Kidney (tissue), 14 donors: Measurements from ENCODE around the gene CCSER1. TPM values are rescaled to one million over a fixed set of nuclear protein-coding genes. Genes with fewer than 3 reads are reported as not detected.

Experiments
- DNase-seq, 5 donors: peaks; one replicate each; pipeline ENCODE4 v3.0.0-alpha.2; 2013 to 2020
- FAIRE-seq: peaks from 2 replicates; lab custom pipeline; 2012; peaks lifted over from hg19 to GRCh38; lab: Jason Lieb, UNC
- H3K27ac ChIP-seq, 2 donors: one replicate each; pipeline ENCODE4 v1.7.0; 2013; ENCODE audit warnings: low read depth in 2 of 2, low read length in 2 of 2, inconsistent platforms in 1 of 2
- H3K27me3 ChIP-seq: one replicate; pipeline ENCODE4 v1.7.1; 2013; ENCODE audit warnings: low read length, inconsistent platforms; ENCODE audit not compliant: control insufficient read depth, insufficient read depth
- H3K36me3 ChIP-seq, 3 donors: one replicate each; pipeline versions ENCODE4 v1.7.0 to v1.7.1; 2013; ENCODE audit warnings: low read length in 3 of 3, control low read depth in 1 of 3, inconsistent platforms in 1 of 3; ENCODE audit not compliant: insufficient read depth in 3 of 3, control insufficient read depth in 2 of 3
- H3K4me1 ChIP-seq, 3 donors: one replicate each; pipeline versions ENCODE4 v1.7.0 to v1.7.1; 2013; ENCODE audit warnings: low read length in 3 of 3, inconsistent platforms in 1 of 3, low read depth in 1 of 3; ENCODE audit not compliant: control insufficient read depth in 2 of 3, insufficient read depth in 2 of 3
- H3K4me3 ChIP-seq, 3 donors: one replicate each; pipeline versions ENCODE4 v1.7.0 to v1.8.1; 2013; ENCODE audit warnings: low read length in 3 of 3, control low read depth in 1 of 3, inconsistent platforms in 1 of 3
- H3K9ac ChIP-seq, 3 donors: one replicate each; pipeline versions ENCODE4 v1.7.0 to v1.7.1; 2013; ENCODE audit warnings: low read length in 3 of 3, control low read depth in 1 of 3, inconsistent platforms in 1 of 3
- H3K9me3 ChIP-seq, 3 donors: one replicate each; pipeline versions ENCODE4 v1.7.0 to v1.7.1; 2013; ENCODE audit warnings: low read length in 3 of 3, control low read depth in 1 of 3, inconsistent platforms in 1 of 3; ENCODE audit not compliant: control insufficient read depth in 2 of 3, insufficient read depth in 1 of 3
- CTCF ChIP-seq: IDR thresholded peaks from 3 replicates; pipeline ENCODE4 v1.5.1; 2012; ENCODE audit warnings: mild to moderate bottlenecking, moderate library complexity, borderline replicate concordance; ENCODE audit not compliant: insufficient read depth; ENCODE audit errors: extremely low read depth
- intact Hi-C: fragments of 100-400 bp; cut with DNase I; formaldehyde crosslinking; loops from one replicate; pipeline ENCODE4 v1.11.1; 2022
- polyA plus RNA-seq: library from polyadenylated mRNA; stranded (reverse); fragments of 350-450 nt; fragmentation: Illumina TruSeq; extraction: RNeasy Lipid Tissue Mini Kit (QIAGEN cat#74804); gene quantifications from one replicate; pipeline ENCODE4 v1.2.3, GENCODE V29; 2014; ENCODE audit warnings: low read depth, low replicate concordance; ENCODE audit not compliant: insufficient read depth
- total RNA-seq: library from RNA; stranded (reverse); fragmentation: NEBNext Ultra II Directional; extraction: Animal tissue kit (Norgen Biotek cat#: 25700); gene quantifications from one replicate; pipeline ENCODE4 v1.2.1, GENCODE V29; 2021
- donor health status: control.
- donor health status: control.
- donor health status: control.
- donor health status: control.
- donor health status: control.
- donor health status: DM: yes; HTN: yes; CAD: no.
- donor health status: Normal renal cell carcinoma (clear cell type).

CCSER1 gene
- total and polyA plus RNA-seq, 2 donors from 2014 or later, result 4.2 to 26.8 TPM

GRCh38 chr4:90103991-90104390 lies 23.2 kb upstream of the CCSER1 start:
- H3K36me3 ChIP-seq, result no peaks in the 10 kb centered on the region
- DNase-seq (no peak), FAIRE-seq (no peak)
- H3K9ac ChIP-seq, result no peak overlapping the region
- no peak for TF ChIP-seq CTCF
- H3K4me3 ChIP-seq, result no peak overlapping the region
- no peaks in the 10 kb centered on the region for H3K4me1 ChIP-seq
- no peaks in the 10 kb centered on the region for H3K27me3 ChIP-seq
- H3K9me3 ChIP-seq, result no peaks in the 10 kb centered on the region
- intact Hi-C loops, result no loop called here
- H3K27ac ChIP-seq, result no peak overlapping the region

DNA sequence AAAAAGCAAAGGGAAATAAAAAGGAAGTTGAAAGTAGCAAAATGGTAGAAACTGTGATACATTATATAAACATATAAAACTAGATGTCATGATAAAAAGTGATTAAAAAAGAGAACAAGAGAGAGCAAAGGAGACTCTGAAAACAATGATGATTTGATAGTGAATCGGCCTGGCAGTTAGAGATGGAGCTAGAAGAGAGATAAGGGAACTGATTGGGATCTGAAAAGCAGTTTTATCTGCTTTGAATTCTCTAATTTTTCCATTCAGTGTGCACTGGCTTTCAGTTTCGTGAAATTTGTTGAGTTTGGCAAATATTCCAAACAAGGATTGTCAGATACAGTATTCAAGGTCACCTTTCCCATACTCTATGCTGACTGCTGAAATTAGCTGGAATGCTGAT lies 21.9 kb upstream of the CCSER1 start:
- H3K27me3 ChIP-seq, result no peaks in the 10 kb centered on the region
- intact Hi-C loops, result no loop called here
- H3K9ac ChIP-seq, result no peak overlapping the region
- DNase-seq (no peak), FAIRE-seq (no peak)
- TF ChIP-seq CTCF, result no peak
- no peaks in the 10 kb centered on the region for H3K36me3 ChIP-seq
- H3K27ac ChIP-seq, result no peak overlapping the region
- H3K4me1 ChIP-seq, result no peaks in the 10 kb centered on the region
- H3K4me3 ChIP-seq, result no peak overlapping the region
- no peaks in the 10 kb centered on the region for H3K9me3 ChIP-seq

- H3K9ac ChIP-seq, result no peak overlapping the region
- DNase-seq, result no peak
- no peak overlapping the region for H3K27ac ChIP-seq
- H3K36me3 ChIP-seq, result no peaks in the 10 kb centered on the region
- no peaks in the 10 kb centered on the region for H3K9me3 ChIP-seq
- no peaks in the 10 kb centered on the region for H3K27me3 ChIP-seq
- TF ChIP-seq CTCF, result no peak
- FAIRE-seq, result no peak
- intact Hi-C loops, result no loop called here
- H3K4me1 ChIP-seq, result no peaks in the 10 kb centered on the region
- no peak overlapping the region for H3K4me3 ChIP-seq
These were observed 14.5 kb upstream of the CCSER1 start for GRCh38 chr4:90112715-90113114.

DNA sequence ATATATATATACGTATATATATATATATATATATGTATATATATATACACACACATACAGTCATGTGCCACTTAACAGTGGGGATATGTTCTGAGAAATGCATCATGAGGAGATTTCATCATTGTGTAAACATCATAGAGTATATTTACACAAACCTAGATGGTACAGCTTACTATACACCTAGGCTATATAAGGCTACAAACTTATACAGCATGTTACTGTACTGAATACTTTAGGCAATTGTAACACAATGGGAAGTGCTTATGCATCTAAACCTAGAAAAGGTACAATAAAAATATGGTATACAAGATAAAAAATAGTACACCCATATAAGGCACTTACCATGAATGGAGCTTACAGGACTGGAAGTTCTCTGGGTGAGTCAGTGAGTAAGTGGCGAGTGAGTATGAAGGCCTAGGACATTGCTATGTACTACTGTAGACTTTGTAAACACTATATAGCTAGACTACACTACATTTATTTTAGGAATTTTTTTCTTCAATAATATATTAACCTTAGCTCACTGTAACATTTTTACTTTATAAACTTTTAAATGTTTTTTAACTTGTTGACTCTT lies 13.2 kb upstream of the CCSER1 start:
- Histone ChIP-seq H3K4me3 (no peak overlapping the region), H3K27me3 (no peaks in the 10 kb centered on the region), H3K27ac (no peak overlapping the region), H3K9me3 (no peaks in the 10 kb centered on the region), H3K36me3 (no peaks in the 10 kb centered on the region), H3K9ac (no peak overlapping the region), H3K4me1 (no peaks in the 10 kb centered on the region)
- intact Hi-C loops, result no loop called here
- TF ChIP-seq CTCF, result no peak
- FAIRE-seq (no peak), DNase-seq (no peak)
